K562 (cell line): Measurements from ENCODE around the gene PRKCE. TPM values are rescaled to one million over a fixed set of nuclear protein-coding genes. Genes with fewer than 3 reads are reported as not detected.

ENCODE experiments used
- ATAC-seq: fragments of 200-7000 bp; cut with Tn5 transposase; 3 replicates; pipeline ENCODE4 v1.9.1; 2020; ENCODE audit warnings: moderate library complexity
- BruUV-seq: library from RNA; stranded (reverse); fragments of 400-500 nt; replicated peaks from 2 replicates; lab custom pipeline; 2021; lab: Mats Ljungman, UMichigan
- CTCF ChIA-PET: fragments of 300-600 bp; formaldehyde crosslinking; extraction: SDS; loops from one replicate; lab custom pipeline; 2021; ENCODE audit warnings: low intra/inter-chr PET ratio; lab: Yijun Ruan, JAX
- POLR2A ChIA-PET: fragments of 300-600, 350-650 bp; sonication (Branson Sonifier 250); formaldehyde crosslinking; extraction: SDS; loops from one replicate; lab custom pipeline; 2021; ENCODE audit warnings: antibody characterized with exemption, inconsistent platforms; lab: Yijun Ruan, JAX
- DNase-seq, 4 experiments: peaks; one replicate each; pipeline versions ENCODE4 v3.0.0 to v3.0.0-alpha.2; 2011 to 2018; ENCODE audit warnings: low spot score in 3 of 4, mixed read lengths in 3 of 4; ENCODE audit errors: extremely low read depth in 1 of 4
- FAIRE-seq: peaks from 2 replicates; lab custom pipeline; 2011; peaks lifted over from hg19 to GRCh38; lab: Jason Lieb, UNC
- H2AFZ ChIP-seq: 2 replicates; pipeline ENCODE4 v1.6.0; 2011; ENCODE audit warnings: low read depth, low read length, control low read depth, inconsistent platforms
- H3K27ac ChIP-seq: fragments of 200-600 bp; 3 replicates; pipeline ENCODE4 v1.8.0; 2011; ENCODE audit warnings: low read depth, mild to moderate bottlenecking, control low read depth, inconsistent platforms, low read length, moderate library complexity, mixed read lengths; ENCODE audit errors: extremely low read depth
- H3K27me3 ChIP-seq, 2 experiments: fragments of 300-600 bp in 1 of 2; 2 replicates in 1 of 2; 3 replicates in 1 of 2; pipeline versions ENCODE4 v1.6.0 to v1.8.0; 2011; ENCODE audit warnings: inconsistent platforms in 2 of 2, low read length in 2 of 2, mild to moderate bottlenecking in 1 of 2, mixed read lengths in 1 of 2, moderate library complexity in 1 of 2; ENCODE audit not compliant: control insufficient read depth in 2 of 2, insufficient read depth in 2 of 2
- H3K36me3 ChIP-seq: fragments of 300-600 bp; 3 replicates; pipeline ENCODE4 v1.8.0; 2011; ENCODE audit warnings: mild to moderate bottlenecking, low read length, inconsistent platforms; ENCODE audit not compliant: control insufficient read depth, insufficient read depth
- H3K4me1 ChIP-seq, 2 experiments: fragments of 200-600 bp in 1 of 2; replicated peaks in 1 of 2; 2 replicates in 1 of 2; 3 replicates in 1 of 2; pipeline versions ENCODE4 v1.5.1 to v1.8.0; 2011; ENCODE audit warnings: inconsistent platforms in 2 of 2, low read length in 2 of 2, mild to moderate bottlenecking in 1 of 2, mixed read lengths in 1 of 2, moderate library complexity in 1 of 2; ENCODE audit not compliant: control insufficient read depth in 2 of 2, insufficient read depth in 2 of 2
- H3K4me2 ChIP-seq: 2 replicates; pipeline ENCODE4 v1.6.1; 2011; ENCODE audit warnings: low read length, control low read depth, inconsistent platforms, mixed read lengths; ENCODE audit not compliant: insufficient read depth
- H3K4me3 ChIP-seq: fragments of 200-600 bp; sonication (generic), shearing (Covaris generic); 2 replicates; pipeline ENCODE4 v1.5.1; 2016; ENCODE audit warnings: control low read depth, inconsistent platforms
- H3K79me2 ChIP-seq: fragments of 200-600 bp; 3 replicates; pipeline ENCODE4 v1.8.0; 2011; ENCODE audit warnings: low read length, inconsistent platforms; ENCODE audit not compliant: control insufficient read depth, insufficient read depth
- H3K9ac ChIP-seq, 2 experiments: 2 replicates each; pipeline versions ENCODE4 v1.6.0 to v1.6.1; 2011; ENCODE audit warnings: low read depth in 2 of 2, low read length in 2 of 2, control low read depth in 1 of 2, inconsistent platforms in 1 of 2, mild to moderate bottlenecking in 1 of 2, mixed read lengths in 1 of 2; ENCODE audit not compliant: insufficient read depth in 1 of 2
- H3K9me1 ChIP-seq: one replicate; pipeline ENCODE4 v1.6.0; 2011; ENCODE audit warnings: inconsistent platforms, mild to moderate bottlenecking, low read length, moderate library complexity; ENCODE audit not compliant: control insufficient read depth, insufficient read depth
- H3K9me3 ChIP-seq: replicated peaks from 2 replicates; pipeline ENCODE4 v1.5.1; 2011; ENCODE audit warnings: low read depth, low read length, inconsistent platforms; ENCODE audit not compliant: control insufficient read depth, insufficient read depth
- H4K20me1 ChIP-seq: replicated peaks from 2 replicates; pipeline ENCODE4 v1.6.1; 2011; ENCODE audit warnings: low read length, inconsistent platforms, mixed read lengths; ENCODE audit not compliant: control insufficient read depth, insufficient read depth
- ARNT ChIP-seq, 2 experiments: fragments of 450-650 bp; IDR thresholded peaks; 2 replicates each; pipeline ENCODE4 v1.6.1; 2016; ENCODE audit warnings: mild to moderate bottlenecking in 1 of 2
- BCL6 ChIP-seq: fragments of 250-450 bp; sonication (Bioruptor Pico); IDR thresholded peaks from 2 replicates; pipeline ENCODE4 v1.4.0; 2020
- FOSL1 ChIP-seq: fragments of 200-800 bp; sonication (Bioruptor generic); conservative IDR thresholded peaks from 2 replicates; pipeline ENCODE4 v1.6.1; 2016; ENCODE audit warnings: missing genetic modification characterization, missing compliant biosample characterization
- FOXP1 ChIP-seq: sonication (generic); formaldehyde crosslinking; IDR thresholded peaks from 2 replicates; pipeline ENCODE4 v1.8.0; 2022; ENCODE audit warnings: mild to moderate bottlenecking, missing genetic modification reagents
- MCM3 ChIP-seq: fragments of 450-650 bp; IDR thresholded peaks from 2 replicates; pipeline ENCODE4 v1.6.1; 2016
- NR2F6 ChIP-seq: fragments of 450-650 bp; formaldehyde crosslinking; IDR thresholded peaks from 2 replicates; pipeline ENCODE4 v1.4.0; 2020; ENCODE audit warnings: mild to moderate bottlenecking
- SNAPC5 ChIP-seq: fragments of 250-450 bp; sonication (Bioruptor Pico); IDR thresholded peaks from 2 replicates; pipeline ENCODE4 v1.8.0; 2021; ENCODE audit warnings: moderate library complexity, mild to moderate bottlenecking, inconsistent platforms
- STAT5A ChIP-seq: IDR thresholded peaks from 2 replicates; pipeline ENCODE4 v1.6.1; 2012; ENCODE audit warnings: low read length, inconsistent platforms, borderline replicate concordance
- TRIM28 ChIP-seq: fragments of 450-650 bp; IDR thresholded peaks from 2 replicates; pipeline ENCODE4 v1.6.1; 2017
- ZBTB26 ChIP-seq: fragments of 450-650 bp; formaldehyde crosslinking; IDR thresholded peaks from 2 replicates; pipeline ENCODE4 v1.4.0; 2022; ENCODE audit warnings: missing genetic modification characterization
- ZNF146 ChIP-seq: IDR thresholded peaks from one replicate; pipeline ENCODE4 v1.6.1; 2018; ENCODE audit warnings: missing compliant biosample characterization; ENCODE audit not compliant: unreplicated experiment
- ZNF165 ChIP-seq: fragments of 250-450 bp; sonication (Bioruptor Pico); IDR thresholded peaks from 2 replicates; pipeline ENCODE4 v1.4.0; 2020; ENCODE audit warnings: borderline replicate concordance
- ZNF3 ChIP-seq: fragments of 250-450 bp; sonication (Bioruptor Pico); IDR thresholded peaks from 2 replicates; pipeline ENCODE4 v1.5.0; 2021; ENCODE audit warnings: mild to moderate bottlenecking, moderate library complexity
- ZNF436 ChIP-seq: fragments of 250-450, 450-650 bp; sonication (Bioruptor Pico); formaldehyde crosslinking; IDR thresholded peaks from 2 replicates; pipeline ENCODE4 v1.7.0; 2020; ENCODE audit warnings: mild to moderate bottlenecking
- ZNF76 ChIP-seq: fragments of 250-450 bp; sonication (Bioruptor Pico); IDR thresholded peaks from 2 replicates; pipeline ENCODE4 v1.4.0; 2020; ENCODE audit warnings: mild to moderate bottlenecking, moderate library complexity, borderline replicate concordance
- WGBS: fragments of 100-300 bp; shearing (Covaris generic); methylation state at CpG from one replicate; pipeline ENCODE4 v1.1.6; 2016; ENCODE audit warnings: low coverage, mixed read lengths; ENCODE audit not compliant: insufficient coverage; ENCODE audit errors: missing lambda C conversion rate; 5-methylcytosine and 5-hydroxymethylcytosine counted together
- in situ Hi-C: fragments of 300-500 bp; cut with MboI; formaldehyde crosslinking; loops from 4 replicates; pipeline ENCODE4 v1.15.0; 2018; ENCODE audit warnings: inconsistent platforms, mixed read lengths
- intact Hi-C: fragments of 100-400 bp; cut with micrococcal nuclease; formaldehyde crosslinking; loops from 2 replicates; pipeline ENCODE4 v1.14.2; 2022
- polyA plus RNA-seq, 8 experiments: library from polyadenylated mRNA; depleted of rRNA in 4 of 8; stranded (reverse) in 5 of 8; unstranded in 3 of 8; fragments of >200 nt; fragmentation: Nextera tagmentation in 2 of 8; fragmentation: Illumina TruSeq in 1 of 8; extraction: Ambion mirVana in 2 of 8; extraction: Trizol in 1 of 8; gene quantifications; 2 replicates each; pipeline versions ENCODE4 v1.2.1 to v1.2.3, GENCODE V29; 2011 to 2014; ENCODE audit warnings: inconsistent platforms in 1 of 8, missing spikeins in 1 of 8
- total RNA-seq, 7 experiments: library from RNA; depleted of rRNA in 6 of 7; stranded (reverse); fragments of >200 nt in 6 of 7; fragmentation: Illumina TruSeq in 2 of 7; extraction: Trizol in 2 of 7; gene quantifications; 2 replicates each; pipeline versions ENCODE4 v1.2.1 to v1.2.3, GENCODE V29; 2011 to 2021; ENCODE audit warnings: low replicate concordance in 1 of 7

The PRKCE gene
- total and polyA plus RNA-seq, 9 of the 15 experiments (the other 6 are each of a cell fraction or from before 2014, with no cell fraction given) = 0.06 to 1.0 (median 0.22) TPM; not detected in 1

GRCh38 chr2:46076251-46076650 is 424.8 kb downstream of the PRKCE start:
- Histone ChIP-seq H3K27ac (no peak overlapping the region), H3K9me3 (no peaks in the 10 kb centered on the region), H3K4me2 (no peak overlapping the region), H2AFZ (no peak overlapping the region), H3K4me3 (no peak overlapping the region), H3K27me3 (peaks cover 30 to 39% of the 10 kb centered on the region in 2 experiments), H3K9me1 (no peaks in the 10 kb centered on the region), H3K9ac (no peak overlapping the region), H3K36me3 (no peaks in the 10 kb centered on the region), H4K20me1 (no peaks in the 10 kb centered on the region; the same call in 1 of the 2 replicates), H3K4me1 (no peaks in the 10 kb centered on the region), H3K79me2 (no peaks in the 10 kb centered on the region)
- TF ChIP-seq NR2F6 = no peak
- TF ChIP-seq ZNF436 (CRISPR knock-in tag) = no peak
- TF ChIP-seq ZNF165 (CRISPR knock-in tag) = no peak
- no peak for TF ChIP-seq ZNF3
- no peak for TF ChIP-seq FOSL1 (tag)
- TF ChIP-seq FOXP1 (CRISPR knock-in tag) = no peak
- no peak for TF ChIP-seq BCL6 (CRISPR knock-in tag)
- no peak for TF ChIP-seq TRIM28
- no peak for TF ChIP-seq ZNF146
- TF ChIP-seq SNAPC5 (CRISPR knock-in tag) = no peak
- TF ChIP-seq MCM3 = no peak
- no peak for TF ChIP-seq ZNF76 (CRISPR knock-in tag)
- TF ChIP-seq ZBTB26 (CRISPR knock-in tag) = no peak
- no peak for TF ChIP-seq ARNT (IDR thresholded peaks at IDR 0.05)
- no peak for TF ChIP-seq STAT5A
- DNase-seq (no peak), ATAC-seq (no peak), FAIRE-seq (no peak)
- in situ Hi-C loops = no loop called here
- ChIA-PET CTCF (no interaction called here), POLR2A (interaction anchor here (0.6 kb wide), 1 partner anchor 382 kb away, joined by 3 read pairs; no protein-coding TSS in a partner anchor)
- WGBS = 4% methylated on average over 4 of the region's 4 CpGs
- no TSS peak for BruUV-seq
- intact Hi-C loops = no loop called here
